ENCODE results near the gene PLLP. TPM values are rescaled to one million over a fixed set of nuclear protein-coding genes. Genes with fewer than 3 reads are reported as not detected.

Gene PLLP
- total and polyA plus RNA-seq, 9 of the 15 experiments (the other 6 are each of a cell fraction or from before 2014, with no cell fraction given), result 0.09 to 0.96 (median 0.27) TPM

DNA sequence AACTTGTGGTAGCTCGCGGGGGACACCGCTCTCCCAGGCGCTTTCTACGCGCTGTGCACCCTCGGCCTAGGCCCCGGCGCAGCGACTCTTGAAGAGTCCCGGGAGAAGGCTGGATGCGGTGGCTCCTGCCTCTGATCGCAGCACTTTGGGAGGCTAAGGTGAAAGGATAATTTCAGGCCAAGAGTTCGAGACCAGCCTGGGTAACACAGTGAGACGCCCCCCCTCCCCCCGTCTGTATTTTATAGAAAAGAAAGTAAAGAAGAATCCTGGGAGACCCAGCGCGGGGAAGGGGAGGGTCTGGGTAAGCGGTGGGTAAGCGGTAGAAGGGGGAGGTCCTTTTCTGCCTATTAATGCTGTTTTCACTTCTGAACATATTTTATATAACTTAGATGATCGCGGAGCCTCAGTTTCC is 486 bp upstream of the PLLP start (continued):
- no peak for TF ChIP-seq TCF15 (CRISPR knock-in tag; IDR thresholded peaks at IDR 0.05)
- no peak for TF ChIP-seq SMAD2 (IDR thresholded peaks at IDR 0.05; ENCODE audit: low read depth, low read length)
- no peak for TF ChIP-seq FOS (IDR thresholded peaks at IDR 0.05; ENCODE audit: extremely low read depth, insufficient read length)
- TF ChIP-seq ARHGAP35 (IDR thresholded peaks at IDR 0.05; ENCODE audit: partially characterized antibody), result no peak
- 0 out of 2 replicates have a peak, but pooled peaks have one; percentile 5 for TF ChIP-seq SMAD4 (CRISPR knock-in tag; conservative IDR thresholded peaks at IDR 0.05)
- no peak for TF ChIP-seq SETDB1 (IDR thresholded peaks at IDR 0.05; ENCODE audit: low read length)
- TF ChIP-seq USF1 (CRISPR knock-in tag; IDR thresholded peaks at IDR 0.05), result no peak
- TF ChIP-seq, protein P1, sequence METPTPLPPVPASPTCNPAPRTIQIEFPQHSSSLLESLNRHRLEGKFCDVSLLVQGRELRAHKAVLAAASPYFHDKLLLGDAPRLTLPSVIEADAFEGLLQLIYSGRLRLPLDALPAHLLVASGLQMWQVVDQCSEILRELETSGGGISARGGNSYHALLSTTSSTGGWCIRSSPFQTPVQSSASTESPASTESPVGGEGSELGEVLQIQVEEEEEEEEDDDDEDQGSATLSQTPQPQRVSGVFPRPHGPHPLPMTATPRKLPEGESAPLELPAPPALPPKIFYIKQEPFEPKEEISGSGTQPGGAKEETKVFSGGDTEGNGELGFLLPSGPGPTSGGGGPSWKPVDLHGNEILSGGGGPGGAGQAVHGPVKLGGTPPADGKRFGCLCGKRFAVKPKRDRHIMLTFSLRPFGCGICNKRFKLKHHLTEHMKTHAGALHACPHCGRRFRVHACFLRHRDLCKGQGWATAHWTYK (CRISPR knock-in tag; IDR thresholded peaks at IDR 0.05), result no peak
- TF ChIP-seq GTF3C2 (IDR thresholded peaks at IDR 0.05; ENCODE audit: borderline replicate concordance, extremely low read depth, insufficient read length), result peak; percentile 50
- TF ChIP-seq RFX1 (IDR thresholded peaks at IDR 0.05), result no peak
- TF ChIP-seq ATF7 (IDR thresholded peaks at IDR 0.05), result 0 out of 2 replicates have a peak, but pooled peaks have one; percentile 4
- TF ChIP-seq KDM1A (IDR thresholded peaks at IDR 0.05), result peak in 1 of 2 experiments; percentile 19; a peak in 1 of 4 replicates
- TF ChIP-seq ZEB2 (IDR thresholded peaks at IDR 0.05), result no peak
- no peak for TF ChIP-seq HMGN3 (IDR thresholded peaks at IDR 0.05; ENCODE audit: borderline replicate concordance, extremely low read depth, insufficient read length, low read depth, low read length)
- TF ChIP-seq ZNF282 (CRISPR knock-in tag; IDR thresholded peaks at IDR 0.05), result no peak

Measured in K562 (cell line).